SK-N-SH (cell line): ENCODE data around the gene STARD10. TPM values are rescaled to one million over a fixed set of nuclear protein-coding genes. Genes with fewer than 3 reads are reported as not detected.

Experiments used
- CTCF ChIA-PET: fragments of 300-600, 350-600 bp; formaldehyde crosslinking; extraction: SDS; loops from one replicate; lab custom pipeline; 2021; lab: Yijun Ruan, JAX
- POLR2A ChIA-PET: fragments of 350-600 bp; sonication (Branson Sonifier 250); formaldehyde crosslinking; extraction: SDS; loops from one replicate; lab custom pipeline; 2020; ENCODE audit warnings: antibody characterized with exemption, inconsistent platforms; lab: Yijun Ruan, JAX
- DNase-seq: peaks from one replicate; pipeline ENCODE4 v3.0.0; 2012
- H2AFZ ChIP-seq: fragments of 200-600 bp; sonication (generic); 2 replicates; pipeline ENCODE4 v1.8.1; 2016; ENCODE audit warnings: antibody characterized with exemption, mild to moderate bottlenecking, low read depth
- H3F3A ChIP-seq: fragments of 200-600 bp; sonication (generic); replicated peaks from 2 replicates; pipeline ENCODE3; 2016; ENCODE audit warnings: antibody characterized with exemption, mild to moderate bottlenecking; ENCODE audit not compliant: insufficient read depth
- H3K27ac ChIP-seq, 2 experiments: fragments of 200-500 bp in 1 of 2; fragments of 200-600 bp in 1 of 2; sonication (Bioruptor generic) in 1 of 2; sonication (generic), shearing (Covaris generic) in 1 of 2; 2 replicates each; pipeline versions ENCODE4 v1.5.1 to v1.6.1; 2014 to 2016; ENCODE audit warnings: low read depth in 2 of 2, inconsistent platforms in 1 of 2, low read length in 1 of 2, mild to moderate bottlenecking in 1 of 2, mixed read lengths in 1 of 2
- H3K27me3 ChIP-seq: fragments of 200-600 bp; sonication (generic), shearing (Covaris generic); 2 replicates; pipeline ENCODE4 v1.6.1; 2016; ENCODE audit warnings: mixed run types; ENCODE audit not compliant: insufficient read depth
- H3K36me3 ChIP-seq, 2 experiments: fragments of 200-500 bp in 1 of 2; fragments of 200-600 bp in 1 of 2; sonication (Bioruptor generic) in 1 of 2; sonication (generic) in 1 of 2; replicated peaks in 1 of 2; 2 replicates each; pipeline versions ENCODE3 to v1.5.1; 2014 to 2016; ENCODE audit warnings: low read length in 1 of 2, mild to moderate bottlenecking in 1 of 2; ENCODE audit not compliant: insufficient read depth in 2 of 2, control insufficient read depth in 1 of 2
- H3K4me1 ChIP-seq, 2 experiments: fragments of 200-500 bp in 1 of 2; fragments of 200-600 bp in 1 of 2; sonication (Bioruptor generic) in 1 of 2; sonication (generic), shearing (Covaris generic) in 1 of 2; 2 replicates each; pipeline versions ENCODE4 v1.5.1 to v1.6.1; 2014 to 2016; ENCODE audit warnings: low read depth in 1 of 2, low read length in 1 of 2, mixed run types in 1 of 2; ENCODE audit not compliant: insufficient read depth in 2 of 2, control insufficient read depth in 1 of 2
- H3K4me2 ChIP-seq: fragments of 200-600 bp; sonication (generic), shearing (Covaris generic); 2 replicates; pipeline ENCODE4 v1.6.1; 2017; ENCODE audit warnings: mixed run types
- H3K4me3 ChIP-seq, 2 experiments: fragments of 200-500 bp in 1 of 2; fragments of 200-600 bp in 1 of 2; sonication (Bioruptor generic) in 1 of 2; sonication (generic), shearing (Covaris generic) in 1 of 2; 2 replicates each; pipeline versions ENCODE4 v1.5.1 to v1.8.1; 2014 to 2016; ENCODE audit warnings: low read depth in 2 of 2, inconsistent platforms in 1 of 2, low read length in 1 of 2, mild to moderate bottlenecking in 1 of 2, mixed read lengths in 1 of 2, moderate library complexity in 1 of 2
- H3K79me2 ChIP-seq: fragments of 200-600 bp; sonication (generic); 2 replicates; pipeline ENCODE4 v1.8.1; 2017; ENCODE audit warnings: mild to moderate bottlenecking; ENCODE audit not compliant: insufficient read depth
- H3K9ac ChIP-seq: fragments of 200-600 bp; sonication (generic); 2 replicates; pipeline ENCODE4 v1.6.1; 2017; ENCODE audit warnings: mixed run types
- H3K9me2 ChIP-seq: fragments of 200-600 bp; sonication (generic); 2 replicates; pipeline ENCODE4 v1.6.1; 2017; ENCODE audit warnings: mixed run types
- H3K9me3 ChIP-seq: fragments of 200-600 bp; sonication (generic); 2 replicates; pipeline ENCODE4 v1.6.1; 2017; ENCODE audit warnings: mixed run types, mild to moderate bottlenecking, moderate library complexity
- H4K20me1 ChIP-seq: fragments of 200-600 bp; sonication (generic); 2 replicates; pipeline ENCODE4 v1.6.1; 2017; ENCODE audit warnings: mild to moderate bottlenecking, mixed run types; ENCODE audit not compliant: insufficient read depth
- CHD2 ChIP-seq: fragments of 150-350 bp; IDR thresholded peaks from 2 replicates; pipeline ENCODE4 v1.6.1; 2018; ENCODE audit warnings: low read length; ENCODE audit not compliant: partially characterized antibody
- ELF1 ChIP-seq: IDR thresholded peaks from 2 replicates; pipeline ENCODE4 v1.4.0; 2012
- EZH2phosphoT487 ChIP-seq: fragments of 200-600 bp; sonication (generic); IDR thresholded peaks from 2 replicates; pipeline ENCODE4 v1.6.1; 2017; ENCODE audit warnings: low read depth, mixed run types, mild to moderate bottlenecking, antibody characterized with exemption, moderate library complexity, borderline replicate concordance
- FOXM1 ChIP-seq: IDR thresholded peaks from 2 replicates; pipeline ENCODE4 v1.4.0; 2012; ENCODE audit warnings: low read depth, mild to moderate bottlenecking
- GATA2 ChIP-seq: sonication (generic); formaldehyde crosslinking; IDR thresholded peaks from 2 replicates; pipeline ENCODE4 v1.5.0; 2020; ENCODE audit warnings: mild to moderate bottlenecking, missing genetic modification reagents
- IRF3 ChIP-seq: fragments of 150-350 bp; IDR thresholded peaks from 2 replicates; pipeline ENCODE4 v1.6.1; 2016; ENCODE audit warnings: mild to moderate bottlenecking, low read depth, low read length
- JUND ChIP-seq: IDR thresholded peaks from 2 replicates; pipeline ENCODE4 v1.4.0; 2012
- MAX ChIP-seq: IDR thresholded peaks from 2 replicates; pipeline ENCODE4 v1.4.0; 2012; ENCODE audit warnings: low read depth
- MXI1 ChIP-seq: IDR thresholded peaks from 2 replicates; pipeline ENCODE4 v1.6.1; 2012; ENCODE audit warnings: mild to moderate bottlenecking, low read depth, low read length, improper control_type of control experiment
- NFIC ChIP-seq: IDR thresholded peaks from 2 replicates; pipeline ENCODE4 v1.4.0; 2012; ENCODE audit warnings: borderline replicate concordance
- NRF1 ChIP-seq: IDR thresholded peaks from 2 replicates; pipeline ENCODE4 v1.6.1; 2012; ENCODE audit warnings: low read depth, mild to moderate bottlenecking, low read length
- PBX3 ChIP-seq: IDR thresholded peaks from 2 replicates; pipeline ENCODE4; 2012
- POLR2AphosphoS5 ChIP-seq: IDR thresholded peaks from 2 replicates; pipeline ENCODE4 v1.6.1; 2012; ENCODE audit warnings: low read depth, low read length
- TAF1 ChIP-seq: IDR thresholded peaks from 2 replicates; pipeline ENCODE4 v1.6.1; 2012; ENCODE audit warnings: low read depth, mild to moderate bottlenecking, low read length, moderate library complexity, borderline replicate concordance
- TEAD4 ChIP-seq: IDR thresholded peaks from 2 replicates; pipeline ENCODE4 v1.4.0; 2012; ENCODE audit warnings: mild to moderate bottlenecking, borderline replicate concordance; ENCODE audit not compliant: insufficient read depth
- USF1 ChIP-seq: IDR thresholded peaks from 2 replicates; pipeline ENCODE4 v1.4.0; 2012; ENCODE audit warnings: low read depth, borderline replicate concordance
- ZBTB33 ChIP-seq: IDR thresholded peaks from 2 replicates; pipeline ENCODE4 v1.4.0; 2012; ENCODE audit warnings: low read depth, borderline replicate concordance
- WGBS: methylation state at CpG from one replicate; pipeline ENCODE4 v1.1.6; 2017; ENCODE audit warnings: low lambda C conversion rate; 5-methylcytosine and 5-hydroxymethylcytosine counted together
- polyA plus RNA-seq, 3 experiments: library from polyadenylated mRNA; depleted of rRNA; stranded (reverse); fragments of >200 nt; gene quantifications; 2 replicates each; pipeline ENCODE4 v1.2.3, GENCODE V29; 2012

The STARD10 gene
- polyA plus RNA-seq, 1 of the 3 experiments (the other 2 are of a cell fraction): 47.7 TPM

GRCh38 chr11:72836111-72836510 lies 42.3 kb upstream of the STARD10 start:
- no peak overlapping the region for H3K27ac ChIP-seq
- no peaks in the 10 kb centered on the region for H3K9me2 ChIP-seq
- ChIA-PET POLR2A (no interaction called here), CTCF (interaction anchor here (0.9 to 11.4 kb wide), 7 partner anchors 8 to 455 kb away, joined by 3 to 271 read pairs (median 4); no protein-coding TSS in a partner anchor)
- peaks cover 4% of the 10 kb centered on the region for H3F3A ChIP-seq
- no peak overlapping the region for H2AFZ ChIP-seq
- peaks cover 5 to 10% of the 10 kb centered on the region in 2 experiments; a peak in 2 of 4 replicates for H3K4me1 ChIP-seq
- H3K4me2 ChIP-seq: no peak overlapping the region
- no peaks in the 10 kb centered on the region for H3K9me3 ChIP-seq
- H3K36me3 ChIP-seq: peaks cover 7 to 13% of the 10 kb centered on the region in 2 experiments
- no peak overlapping the region for H3K9ac ChIP-seq
- no peak overlapping the region for H3K4me3 ChIP-seq
- 91% methylated on average over 4 of the region's 4 CpGs for WGBS
- H4K20me1 ChIP-seq: no peaks in the 10 kb centered on the region
- DNase-seq: no peak
- no peaks in the 10 kb centered on the region for H3K27me3 ChIP-seq
- no peaks in the 10 kb centered on the region for H3K79me2 ChIP-seq
- TF ChIP-seq JUND (no peak), MXI1 (no peak), POLR2AphosphoS5 (no peak), GATA2 (CRISPR knock-in tag) (no peak), USF1 (no peak), CHD2 (no peak), ZBTB33 (no peak), NFIC (no peak), PBX3 (no peak), TAF1 (no peak), TEAD4 (no peak), NRF1 (no peak), ELF1 (no peak), EZH2phosphoT487 (no peak), IRF3 (no peak), FOXM1 (no peak), MAX (no peak)
